Breast epithelium (tissue), 3 donors: Measurements from ENCODE around the gene IL15.

Experiments used
- CTCF ChIP-seq, 3 donors: fragments of 450-650 bp; IDR thresholded peaks; one replicate each; pipeline ENCODE4 v1.5.1; 2016 to 2017; ENCODE audit warnings: antibody characterized with exemption in 3 of 3, mild to moderate bottlenecking in 3 of 3, moderate library complexity in 3 of 3
- POLR2A ChIP-seq: fragments of 450-650 bp; IDR thresholded peaks from one replicate; pipeline ENCODE4 v1.6.1; 2016; ENCODE audit warnings: antibody characterized with exemption, mild to moderate bottlenecking, moderate library complexity

- TF ChIP-seq CTCF (IDR thresholded peaks at IDR 0.05) (no peak), POLR2A (no peak)
These were observed 39.0 kb downstream of the IL15 start for GRCh38 chr4:141675384-141675783.
